GDM1 (cell line): ENCODE results near the gene HPSE2.

ENCODE experiments used
- DNase-seq: peaks from one replicate; lab custom pipeline; 2025; lab: John Stamatoyannopoulos, UW

The HPSE2 gene

GRCh38 chr10:98411166-98411565, 824.5 kb downstream of the HPSE2 start:
- DNase-seq: no peak

- DNase-seq: no peak
Observed at GRCh38 chr10:98410759-98411158, 824.9 kb downstream of the HPSE2 start.

GRCh38 chr10:98410135-98410743, 825.4 kb downstream of the HPSE2 start:
- no peak for DNase-seq

- no peak for DNase-seq
Observed at GRCh38 chr10:98408799-98409198, 826.9 kb downstream of the HPSE2 start.

- no peak for DNase-seq
Observed at GRCh38 chr10:98407744-98408241, 827.9 kb downstream of the HPSE2 start.
